Chondrocyte (in vitro differentiated cells): ENCODE results near the gene PDCL3. TPM values are rescaled to one million over a fixed set of nuclear protein-coding genes. Genes with fewer than 3 reads are reported as not detected.

ENCODE experiments used
- DNase-seq: peaks from one replicate; pipeline ENCODE4 v3.0.0; 2021; ENCODE audit warnings: mixed read lengths, low spot score
- H3K27ac Mint-ChIP-seq: one replicate; pipeline ENCODE4 v1.8.0; 2021; ENCODE audit warnings: mild to moderate bottlenecking, moderate library complexity, mixed read lengths; ENCODE audit not compliant: unreplicated experiment
- H3K27me3 Mint-ChIP-seq: 2 replicates; pipeline ENCODE4 v1.8.0; 2021; ENCODE audit warnings: low read depth, mixed read lengths
- H3K36me3 Mint-ChIP-seq: 2 replicates; pipeline ENCODE4 v1.8.0; 2021; ENCODE audit warnings: low read depth, mixed read lengths
- H3K4me1 Mint-ChIP-seq: 2 replicates; pipeline ENCODE4 v1.8.0; 2021; ENCODE audit warnings: low read depth, mild to moderate bottlenecking, mixed read lengths
- H3K4me3 Mint-ChIP-seq: one replicate; pipeline ENCODE4 v1.8.0; 2021; ENCODE audit warnings: mild to moderate bottlenecking, moderate library complexity, mixed read lengths; ENCODE audit not compliant: unreplicated experiment
- H3K9me3 Mint-ChIP-seq: 2 replicates; pipeline ENCODE4 v1.8.0; 2021; ENCODE audit warnings: low read depth, mixed read lengths
- CTCF ChIP-seq: fragments of 200-600 bp; sonication (generic); IDR thresholded peaks from 2 replicates; pipeline ENCODE4 v1.5.0; 2021; ENCODE audit warnings: antibody characterized with exemption, mild to moderate bottlenecking, moderate library complexity
- total RNA-seq: library from RNA; stranded (reverse); gene quantifications from 3 replicates; pipeline ENCODE4 v1.2.1, GENCODE V29; 2021

The PDCL3 gene
- total RNA-seq, 1 donor from 2014 or later = 27.1 TPM

- Mint-ChIP-seq H3K27me3 (no peaks in the 10 kb centered on the region), H3K36me3 (no peaks in the 10 kb centered on the region), H3K4me3 (no peak overlapping the region), H3K9me3 (no peaks in the 10 kb centered on the region), H3K27ac (no peak overlapping the region), H3K4me1 (peaks cover 13% of the 10 kb centered on the region)
- TF ChIP-seq CTCF = no peak
- no peak for DNase-seq
Observed at GRCh38 chr2:100599566-100599965, 36.8 kb downstream of the PDCL3 start.

DNA sequence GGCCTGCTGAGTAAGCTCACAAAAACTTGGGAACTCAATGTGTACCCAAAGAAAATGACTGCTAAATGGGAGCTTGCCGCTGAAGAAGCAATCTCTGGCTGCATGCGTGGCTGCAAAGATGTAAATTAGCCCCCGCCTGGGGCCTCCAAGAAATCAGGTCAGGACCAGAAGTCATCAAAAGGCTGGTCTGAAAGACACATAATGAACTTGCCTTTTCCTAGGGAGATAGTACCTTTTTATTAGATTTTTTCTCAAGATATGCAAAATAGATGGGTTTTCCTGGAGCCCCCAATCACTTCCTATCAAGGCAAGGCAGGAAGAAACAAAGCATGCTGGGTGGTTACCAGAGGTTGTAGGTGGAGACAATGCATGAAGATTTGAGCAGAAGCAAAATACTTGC, 38.9 kb downstream of the PDCL3 start:
- TF ChIP-seq CTCF = no peak
- Mint-ChIP-seq H3K27ac (no peak overlapping the region), H3K36me3 (no peaks in the 10 kb centered on the region), H3K4me3 (no peak overlapping the region), H3K27me3 (no peaks in the 10 kb centered on the region), H3K4me1 (peaks cover 14% of the 10 kb centered on the region), H3K9me3 (no peaks in the 10 kb centered on the region)
- no peak for DNase-seq

- Mint-ChIP-seq H3K36me3 (no peaks in the 10 kb centered on the region), H3K9me3 (no peaks in the 10 kb centered on the region), H3K27me3 (no peaks in the 10 kb centered on the region), H3K4me3 (no peak overlapping the region), H3K27ac (no peak overlapping the region), H3K4me1 (peaks cover 15% of the 10 kb centered on the region)
- TF ChIP-seq CTCF = no peak
- no peak for DNase-seq
Observed at GRCh38 chr2:100603414-100603813, 40.6 kb downstream of the PDCL3 start.

DNA sequence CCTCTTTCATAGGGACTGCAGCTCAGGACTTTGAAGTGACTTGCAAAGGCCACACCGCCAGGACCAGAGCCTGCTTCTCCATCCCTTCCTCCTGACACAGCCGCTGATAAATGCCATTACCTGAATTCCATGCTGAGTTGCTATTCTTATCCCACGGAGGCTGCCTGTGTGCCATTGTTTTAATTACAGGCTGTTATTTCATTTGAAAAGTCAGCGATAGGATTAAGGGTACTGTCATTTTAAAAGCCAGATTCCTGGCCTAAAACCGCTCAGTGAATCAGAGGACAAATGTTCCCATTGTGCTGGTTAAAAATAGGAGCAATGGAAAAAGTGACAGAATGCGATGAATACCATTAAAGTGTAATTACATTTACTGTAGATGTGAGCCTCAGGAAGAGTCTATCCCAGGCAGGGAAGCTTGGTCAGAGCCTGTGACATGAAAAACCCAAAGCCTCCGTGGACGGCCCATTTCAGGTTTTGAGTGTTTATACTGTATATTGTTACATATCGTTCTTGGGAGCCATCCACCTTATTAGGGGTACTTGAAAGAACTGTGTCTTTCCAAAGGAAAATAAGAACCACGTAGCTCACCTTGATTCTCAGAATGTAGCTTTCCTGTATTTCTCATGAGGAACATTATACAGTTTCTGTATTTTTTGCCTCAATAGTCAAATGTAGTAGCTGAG, 41.3 kb downstream of the PDCL3 start:
- Mint-ChIP-seq H3K27ac (peak overlapping the region; percentile 77), H3K27me3 (no peaks in the 10 kb centered on the region), H3K4me1 (peaks cover 15% of the 10 kb centered on the region), H3K9me3 (no peaks in the 10 kb centered on the region), H3K4me3 (peak overlapping the region; percentile 25), H3K36me3 (no peaks in the 10 kb centered on the region)
- no peak for TF ChIP-seq CTCF
- DNase-seq = no peak

- peaks cover 15% of the 10 kb centered on the region for H3K4me1 Mint-ChIP-seq
- DNase-seq = no peak
- H3K27me3 Mint-ChIP-seq = no peaks in the 10 kb centered on the region
- no peak overlapping the region for H3K27ac Mint-ChIP-seq
- TF ChIP-seq CTCF = no peak
- H3K4me3 Mint-ChIP-seq = no peak overlapping the region
- H3K36me3 Mint-ChIP-seq = no peaks in the 10 kb centered on the region
- H3K9me3 Mint-ChIP-seq = no peaks in the 10 kb centered on the region
Observed at GRCh38 chr2:100606332-100606725, 43.5 kb downstream of the PDCL3 start.
